Adipose tissue (tissue), 3 donors: ENCODE data around the gene KAT2A. TPM values are rescaled to one million over a fixed set of nuclear protein-coding genes. Genes with fewer than 3 reads are reported as not detected.

Experiments used
- H3K27ac ChIP-seq: one replicate; pipeline ENCODE4 v1.5.1; 2013; ENCODE audit warnings: low read depth, low read length
- whole genome bisulfite sequencing, 3 donors: extraction: QIAGEN DNeasy Blood & Tissue Kit; methylation state at CpG; one replicate each; pipeline ENCODE4 v1.1.7; 2013; 5-methylcytosine and 5-hydroxymethylcytosine counted together
- polyA plus RNA-seq, 3 donors: library from polyadenylated mRNA; stranded (reverse); fragments of 200-250 nt; gene quantifications; one replicate each; pipeline ENCODE4 v1.2.3, GENCODE V29; 2013
- donor health status: healthy with polysubstance abuse.
- donor health status: Bipolar disorder and iron deficiency.
- donor health status: healthy.

KAT2A gene
- polyA plus RNA-seq, 3 donors: 37.5 to 57.1 (median 40.9) TPM

DNA sequence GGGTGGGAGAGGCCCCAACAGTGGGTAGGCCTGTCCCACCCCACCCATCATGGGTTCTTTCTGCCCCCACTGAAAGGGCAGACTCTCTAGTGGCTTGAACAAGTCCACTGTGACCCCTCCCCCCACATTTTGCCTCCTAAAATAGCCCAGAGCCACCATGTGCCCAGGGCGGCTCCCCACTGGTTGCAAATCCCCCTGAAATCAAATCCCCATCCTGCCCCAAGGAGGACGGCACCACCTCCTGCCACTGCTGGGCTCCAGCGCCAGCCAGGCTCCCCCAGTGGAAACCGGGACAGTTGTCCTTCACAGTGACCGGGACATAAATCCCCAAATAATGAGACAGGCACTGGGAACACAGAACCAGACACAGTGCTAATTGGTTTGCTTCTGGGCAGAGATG lies 43.4 kb downstream of the KAT2A start:
- 81 to 93% (median 92%) methylated on average over 5 of the region's 5 CpGs for WGBS, 3 donors
- no peak overlapping the region for H3K27ac ChIP-seq

- H3K27ac ChIP-seq: no peak overlapping the region
- WGBS, 3 donors: 72 to 81% (median 78%) methylated on average over 4 of the region's 4 CpGs
Observed at GRCh38 chr17:42076797-42077559, 44.2 kb downstream of the KAT2A start.

DNA sequence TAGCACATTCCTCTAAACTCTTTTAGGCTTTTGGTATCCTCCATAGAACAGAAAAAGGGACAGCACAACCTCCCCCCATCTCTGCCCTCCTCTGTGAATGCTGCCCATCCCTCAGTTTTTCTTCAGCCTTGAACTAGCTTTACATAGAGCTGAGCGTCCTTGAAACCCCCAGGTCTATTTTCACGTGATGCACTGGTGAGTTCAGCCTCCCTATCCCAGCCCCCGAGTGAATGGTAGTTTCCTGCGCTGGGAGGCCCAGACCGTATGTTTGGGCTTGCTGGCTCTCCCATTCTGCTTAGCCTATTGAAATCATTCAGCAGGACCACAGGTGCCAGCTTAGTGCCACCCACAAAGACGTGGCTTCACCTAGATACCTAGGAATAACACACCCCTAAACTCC lies 45.4 kb downstream of the KAT2A start:
- 68 to 83% (median 73%) methylated on average over 6 of the region's 6 CpGs for WGBS, 3 donors

GRCh38 chr17:42072323-42073187 lies 48.6 kb downstream of the KAT2A start:
- 5 to 14% (median 8%) methylated on average over 54 to 67 of the region's 67 CpGs for WGBS, 3 donors

More for the DNA sequence above, 45.4 kb downstream of the KAT2A start:
- H3K27ac ChIP-seq: no peak overlapping the region

DNA sequence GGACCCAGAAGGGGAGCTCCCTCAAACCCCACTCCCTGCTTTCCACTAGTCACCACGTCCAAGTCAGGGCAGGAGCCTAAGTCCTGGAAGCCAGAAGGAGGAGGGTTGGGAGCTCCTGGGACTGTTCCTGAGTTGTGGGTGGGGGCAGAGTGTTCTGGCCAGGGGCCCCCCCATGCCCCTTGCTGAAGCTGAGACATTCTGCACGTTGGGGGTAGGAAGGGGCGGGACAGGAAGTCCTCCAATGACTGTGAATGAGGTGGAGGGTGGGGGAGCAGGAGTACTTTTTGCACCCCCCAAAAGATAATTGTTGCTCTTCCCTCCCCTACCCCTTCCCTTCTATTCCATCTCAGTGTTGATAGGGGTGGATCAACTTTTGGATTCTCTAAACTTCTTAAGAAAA lies 49.4 kb downstream of the KAT2A start:
- WGBS, 3 donors: 21 to 33% (median 27%) methylated on average over 3 of the region's 3 CpGs

More at GRCh38 chr17:42072323-42073187, 48.6 kb downstream of the KAT2A start:
- no peak overlapping the region for H3K27ac ChIP-seq

GRCh38 chr17:42068979-42069378 lies 52.2 kb downstream of the KAT2A start:
- WGBS, 3 donors: 72 to 84% (median 76%) methylated on average over 3 of the region's 3 CpGs

More for the DNA sequence above, 49.4 kb downstream of the KAT2A start:
- no peak overlapping the region for H3K27ac ChIP-seq

DNA sequence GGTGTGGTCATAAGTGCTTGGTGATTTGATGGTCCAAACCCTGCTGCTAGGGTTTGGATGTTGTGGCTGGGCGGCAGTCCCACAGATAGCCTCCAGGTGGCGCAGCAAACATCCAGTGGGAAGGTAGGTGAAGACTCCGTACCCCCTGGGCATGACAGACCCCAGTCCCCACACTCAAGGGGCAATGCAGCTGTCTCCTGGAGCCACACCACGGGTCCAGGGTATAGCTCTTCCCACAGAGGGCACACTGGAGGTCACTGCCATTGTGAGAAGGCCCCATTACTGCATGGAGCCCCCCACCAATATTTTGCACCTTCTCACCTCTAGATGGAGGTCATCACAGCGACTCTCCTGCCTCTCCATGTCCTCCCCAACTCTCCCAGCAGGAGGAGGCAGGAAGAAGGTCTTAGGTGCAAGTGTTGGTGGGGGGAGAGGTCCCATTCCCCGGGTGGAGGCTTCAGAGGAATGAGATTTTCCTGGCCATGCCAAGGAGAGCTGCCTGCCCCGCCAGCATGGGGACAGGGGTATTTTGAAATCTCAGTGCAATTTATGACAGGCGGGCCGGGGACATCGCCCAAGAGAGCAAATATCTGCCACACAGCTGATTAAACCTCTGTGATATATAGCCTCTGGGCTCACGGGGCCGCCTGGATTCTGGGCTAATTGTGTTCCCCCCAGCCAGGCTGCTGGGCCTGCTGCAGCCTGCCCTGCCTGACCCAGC lies 53.6 kb downstream of the KAT2A start:
- no peak overlapping the region for H3K27ac ChIP-seq
- 25 to 44% (median 34%) methylated on average over 12 of the region's 12 CpGs for WGBS, 3 donors

More at GRCh38 chr17:42068979-42069378, 52.2 kb downstream of the KAT2A start:
- H3K27ac ChIP-seq: no peak overlapping the region

DNA sequence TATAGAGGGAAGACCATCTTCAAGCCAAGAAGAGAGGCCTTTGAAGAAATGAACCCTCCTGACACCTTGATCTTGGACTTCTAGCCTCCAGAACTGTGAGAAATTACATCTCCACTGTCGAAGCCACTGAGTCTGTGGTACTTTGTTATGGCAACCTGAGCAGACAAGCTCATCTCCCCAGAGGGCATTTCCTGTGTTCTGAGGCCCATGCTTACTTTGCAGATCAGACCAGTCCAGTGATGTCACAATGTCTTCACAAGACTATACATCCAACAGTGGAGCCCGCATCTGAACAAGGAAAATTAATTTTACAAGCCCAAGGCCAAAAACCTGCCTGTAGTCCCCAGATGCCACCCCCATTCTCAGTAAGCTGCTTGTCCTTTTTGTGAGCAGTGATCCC lies 56.0 kb downstream of the KAT2A start:
- no peak overlapping the region for H3K27ac ChIP-seq
- WGBS, 3 donors: 64 to 76% (median 66%) methylated on average over 2 of the region's 2 CpGs

Other genes with a start within 250 kb of the KAT2A start
- gene ACLY, start 202.4 kb downstream of the KAT2A start, polyA plus RNA-seq: 100 to 1,000 TPM in 1 of 3 donors, 10 to 100 TPM in 2; 41.5 to 104 (median 68.9) TPM
- gene ODAD4, start 190.8 kb downstream of the KAT2A start, polyA plus RNA-seq: under 1 TPM; 0.48 to 0.79 (median 0.64) TPM
- 10 to 100 TPM; 19.4 to 45.6 (median 38.2) TPM for gene CNP, start 154.6 kb downstream of the KAT2A start, polyA plus RNA-seq
- gene DNAJC7, start 103.9 kb downstream of the KAT2A start, polyA plus RNA-seq: 10 to 100 TPM; 43.8 to 86.1 (median 65.2) TPM
- gene NKIRAS2, start 101.3 kb downstream of the KAT2A start, polyA plus RNA-seq: 10 to 100 TPM; 13.5 to 35.1 (median 30.9) TPM
- 1 to 10 TPM in 1 of 3 donors, under 1 TPM in 2; 0.12 to 1.5 (median 0.22) TPM for gene C17orf113, start 70.8 kb downstream of the KAT2A start, polyA plus RNA-seq
- gene ZNF385C, start 22.9 kb downstream of the KAT2A start, polyA plus RNA-seq: 1 to 10 TPM in 1 of 3 donors, under 1 TPM in 2; 0.10 to 2.0 (median 0.67) TPM
- gene DHX58, start 8.7 kb downstream of the KAT2A start, polyA plus RNA-seq: 10 to 100 TPM in 1 of 3 donors, 1 to 10 TPM in 2; 6.2 to 17.4 (median 7.0) TPM
- gene HSPB9, start 1.4 kb upstream of the KAT2A start, polyA plus RNA-seq: under 1 TPM; 0.09 to 0.70 (median 0.34) TPM
- 100 to 1,000 TPM in 2 of 3 donors, 10 to 100 TPM in 1; 62.4 to 190 (median 182) TPM for gene RAB5C, start 33.6 kb upstream of the KAT2A start, polyA plus RNA-seq
- under 1 TPM; 0.06 to 0.56 (median 0.19) TPM for gene KCNH4, start 59.8 kb upstream of the KAT2A start, polyA plus RNA-seq
- gene HCRT, start 64.1 kb upstream of the KAT2A start, polyA plus RNA-seq: not detected
- 10 to 100 TPM; 16.5 to 20.3 (median 19.4) TPM for gene GHDC, start 73.1 kb upstream of the KAT2A start, polyA plus RNA-seq
- gene STAT5B, start 155.0 kb upstream of the KAT2A start, polyA plus RNA-seq: 10 to 100 TPM; 17.4 to 60.8 (median 47.1) TPM
- gene STAT5A, start 167.1 kb upstream of the KAT2A start, polyA plus RNA-seq: 100 to 1,000 TPM in 1 of 3 donors, 10 to 100 TPM in 2; 22.7 to 151 (median 57.1) TPM